Measurements from ENCODE around the gene PLSCR4. TPM values are rescaled to one million over a fixed set of nuclear protein-coding genes. Genes with fewer than 3 reads are reported as not detected.

PLSCR4 gene
- total and polyA plus RNA-seq, 9 of the 15 experiments (the other 6 are each of a cell fraction or from before 2014, with no cell fraction given), result 0.11 to 0.68 (median 0.21) TPM

GRCh38 chr3:146181216-146181615 is 69.7 kb downstream of the PLSCR4 start:
- Histone ChIP-seq H3K36me3 (ENCODE audit: control insufficient read depth, insufficient read depth, low read length) (no peaks in the 10 kb centered on the region), H3K79me2 (ENCODE audit: control insufficient read depth, insufficient read depth, low read length) (no peaks in the 10 kb centered on the region), H3K9me1 (ENCODE audit: control insufficient read depth, insufficient read depth, low read length) (no peaks in the 10 kb centered on the region), H3K4me1 (replicated peaks in 1 of 2; ENCODE audit: control insufficient read depth in 2 of 2, insufficient read depth in 2 of 2, low read length in 2 of 2) (no peaks in the 10 kb centered on the region), H2AFZ (ENCODE audit: low read depth, low read length) (no peak overlapping the region), H3K9me3 (replicated peaks; ENCODE audit: control insufficient read depth, insufficient read depth, low read depth, low read length) (no peaks in the 10 kb centered on the region), H4K20me1 (replicated peaks; ENCODE audit: control insufficient read depth, insufficient read depth, low read length) (no peaks in the 10 kb centered on the region), H3K27me3 (ENCODE audit: control insufficient read depth in 2 of 2, insufficient read depth in 2 of 2, low read length in 2 of 2) (no peaks in the 10 kb centered on the region), H3K4me3 (no peak overlapping the region), H3K4me2 (ENCODE audit: insufficient read depth, low read length) (no peak overlapping the region), H3K27ac (ENCODE audit: extremely low read depth, low read depth, low read length) (no peak overlapping the region), H3K9ac (ENCODE audit: insufficient read depth in 1 of 2, low read depth in 2 of 2, low read length in 2 of 2) (no peak overlapping the region)
- no TSS peak for BruUV-seq (replicated peaks)
- whole genome bisulfite sequencing (ENCODE audit: insufficient coverage, low coverage, missing lambda C conversion rate), result 4% methylated on average over 5 of the region's 5 CpGs
- ChIA-PET POLR2A (no interaction called here), CTCF (ENCODE audit: low intra/inter-chr PET ratio) (no interaction called here)
- intact Hi-C loops (cut with micrococcal nuclease), result no loop called here
- in situ Hi-C loops (cut with MboI), result no loop called here
- FAIRE-seq, result no peak
- ATAC-seq, result no peak
- DNase-seq (ENCODE audit: extremely low read depth in 1 of 4, low spot score in 3 of 4), result no peak
- TF ChIP-seq NR4A1 (CRISPR knock-in tag; IDR thresholded peaks at IDR 0.05), result no peak
- no peak for TF ChIP-seq NR4A1 (tag; IDR thresholded peaks at IDR 0.05)
- no peak for TF ChIP-seq MCM5 (IDR thresholded peaks at IDR 0.05; ENCODE audit: low read depth)
- TF ChIP-seq MED1 (CRISPR knock-in tag; IDR thresholded peaks at IDR 0.05; ENCODE audit: borderline replicate concordance), result no peak
- no peak for TF ChIP-seq ZNF668 (CRISPR knock-in tag; IDR thresholded peaks at IDR 0.05)
- TF ChIP-seq FUS (optimal IDR thresholded peaks at IDR 0.05; ENCODE audit: low read depth, low read length), result no peak
- TF ChIP-seq ILK (tag; IDR thresholded peaks at IDR 0.05; ENCODE audit: borderline replicate concordance, low read depth), result no peak
- no peak for TF ChIP-seq PKNOX1 (IDR thresholded peaks at IDR 0.05)
- TF ChIP-seq, protein P1, sequence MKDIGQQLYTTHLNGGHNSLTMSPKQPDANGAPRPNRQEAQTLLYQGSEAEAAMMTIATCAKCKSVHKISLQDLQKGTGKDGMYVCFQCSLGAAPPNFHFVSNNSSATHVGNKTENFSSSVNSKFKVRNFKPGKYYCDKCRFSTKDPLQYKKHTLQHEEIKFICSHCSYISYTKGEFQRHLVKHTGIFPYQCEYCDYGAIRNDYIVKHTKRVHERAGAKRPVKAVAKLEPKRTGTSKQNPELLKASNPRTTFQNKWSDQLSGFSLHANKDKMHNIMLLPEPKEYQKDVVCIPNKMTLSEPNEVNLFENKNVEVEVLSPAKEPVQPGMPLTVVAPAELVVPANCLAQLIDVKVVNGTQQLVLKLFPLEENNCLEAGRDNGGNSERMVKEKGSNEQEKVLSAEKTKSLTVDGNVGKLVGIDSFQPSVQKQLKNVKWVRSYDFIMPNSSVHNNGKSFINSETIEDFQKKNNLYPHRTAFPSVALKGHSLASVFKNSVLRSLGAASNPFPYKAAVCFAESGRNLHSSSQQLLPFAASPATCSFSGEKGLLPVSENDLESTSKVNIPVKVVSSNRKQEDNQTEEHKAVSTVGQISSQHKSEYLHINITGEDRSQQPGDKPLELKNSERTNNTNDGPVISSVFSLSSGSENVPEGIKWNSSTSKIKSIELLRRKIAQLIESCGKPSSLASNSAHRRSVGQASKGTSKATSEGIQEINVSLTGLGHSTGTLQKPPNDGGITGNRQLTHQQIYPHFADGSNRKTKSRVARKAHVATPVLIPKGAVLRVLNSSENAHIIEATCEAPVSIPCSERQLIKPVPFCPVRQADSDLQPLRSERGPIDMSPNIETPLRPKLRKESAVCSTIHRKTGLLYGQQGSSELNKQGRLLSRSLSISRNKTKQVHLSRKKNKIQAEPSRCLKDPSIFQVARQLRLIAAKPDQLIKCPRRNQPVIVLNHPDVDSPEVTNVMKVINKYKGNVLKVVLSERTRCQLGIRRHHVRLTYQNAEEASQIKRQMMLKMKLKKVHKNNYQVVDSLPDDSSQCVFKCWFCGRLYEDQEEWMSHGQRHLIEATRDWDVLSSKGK (CRISPR knock-in tag; IDR thresholded peaks at IDR 0.05), result no peak
